GM18526 (cell line): Measurements from ENCODE around the gene HLCS.

Source experiments
- POLR2A ChIP-seq: IDR thresholded peaks from 3 replicates; pipeline ENCODE4 v1.6.1; 2011; ENCODE audit not compliant: insufficient read length; ENCODE audit errors: extremely low read depth

Gene HLCS

DNA sequence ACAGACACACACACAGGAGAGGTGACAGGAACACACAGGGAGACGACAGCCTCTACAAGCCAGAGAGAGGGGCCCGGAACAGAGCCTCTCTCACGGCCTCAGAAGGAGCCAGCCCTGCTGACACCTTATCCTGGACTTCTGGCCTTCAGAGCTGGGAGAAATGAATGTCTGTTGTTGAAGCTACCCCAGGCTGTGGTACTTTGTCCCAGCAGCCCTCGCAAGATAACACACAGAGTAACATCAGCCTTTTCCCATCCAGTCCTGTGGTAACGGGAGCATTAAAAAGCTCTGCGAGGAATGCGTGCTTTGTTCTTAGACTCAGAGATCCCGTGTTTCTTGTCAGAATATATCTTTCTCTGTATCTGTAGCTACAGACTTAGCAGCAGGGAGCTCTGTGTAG lies 136.4 kb downstream of the HLCS start:
- no peak for TF ChIP-seq POLR2A

DNA sequence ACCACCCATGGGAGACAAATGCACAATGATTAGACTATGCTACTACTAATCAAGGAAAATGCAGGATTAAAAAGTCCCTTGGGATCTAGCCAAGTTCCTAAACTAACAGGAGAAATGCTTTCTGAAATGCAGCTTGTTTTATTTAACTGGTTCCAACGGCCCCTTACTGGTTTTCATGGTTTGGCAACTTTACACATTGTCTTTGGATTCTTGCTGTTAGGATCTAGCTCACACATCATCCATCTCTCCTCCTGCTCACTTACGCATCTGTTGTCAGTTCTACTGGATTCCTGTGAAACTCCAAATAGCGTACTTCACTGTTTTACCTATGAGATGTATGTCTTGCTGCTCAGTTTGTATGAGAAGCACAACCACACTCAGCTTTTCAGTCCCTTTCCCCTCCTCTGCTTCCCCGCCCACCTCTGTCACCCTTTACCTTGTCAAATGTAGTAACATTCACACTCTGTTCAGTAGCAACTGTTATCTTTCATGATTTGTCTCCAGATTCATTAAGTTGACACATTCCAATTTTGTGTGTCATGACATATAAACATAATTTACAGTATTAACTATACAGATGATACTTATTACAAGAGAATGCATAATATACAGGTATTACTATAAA lies 137.5 kb downstream of the HLCS start:
- no peak for TF ChIP-seq POLR2A

DNA sequence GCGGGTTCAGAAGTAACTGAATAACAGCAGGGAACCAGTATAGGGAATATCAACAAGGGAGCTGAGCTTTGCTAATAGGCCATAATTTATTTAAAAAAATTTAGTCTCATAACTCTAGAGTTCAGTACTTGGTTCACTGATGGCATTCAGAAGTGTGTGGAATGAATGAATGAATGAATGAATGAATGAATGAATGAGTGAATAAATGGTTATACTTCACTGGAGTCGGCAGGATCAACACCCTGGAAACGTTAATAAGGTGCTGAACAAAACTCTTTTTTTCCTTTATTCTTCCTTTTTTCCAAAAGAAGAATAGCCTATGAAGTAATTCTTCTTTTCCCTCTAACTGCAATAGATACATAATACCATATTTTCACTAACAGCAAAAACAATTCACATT lies 138.3 kb downstream of the HLCS start:
- TF ChIP-seq POLR2A = no peak

DNA sequence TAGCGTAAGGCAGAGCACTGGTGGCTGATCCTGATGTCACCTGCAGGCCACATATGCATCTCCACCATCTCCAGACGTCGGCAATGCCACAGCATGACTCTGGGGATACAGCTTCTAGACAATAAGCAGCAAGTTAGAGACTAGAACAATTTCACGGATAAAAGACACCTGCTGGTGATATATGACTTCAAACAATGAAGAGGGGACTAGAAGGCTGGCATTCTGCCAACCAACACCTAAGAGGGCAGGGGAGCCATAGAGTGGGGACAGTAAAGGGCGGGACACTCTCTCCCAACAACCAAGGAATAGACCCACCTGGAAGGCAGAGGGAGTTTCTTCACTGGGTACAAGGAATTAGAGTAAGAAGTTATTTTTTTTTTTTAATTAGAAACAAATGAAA lies 140.8 kb downstream of the HLCS start:
- no peak for TF ChIP-seq POLR2A

DNA sequence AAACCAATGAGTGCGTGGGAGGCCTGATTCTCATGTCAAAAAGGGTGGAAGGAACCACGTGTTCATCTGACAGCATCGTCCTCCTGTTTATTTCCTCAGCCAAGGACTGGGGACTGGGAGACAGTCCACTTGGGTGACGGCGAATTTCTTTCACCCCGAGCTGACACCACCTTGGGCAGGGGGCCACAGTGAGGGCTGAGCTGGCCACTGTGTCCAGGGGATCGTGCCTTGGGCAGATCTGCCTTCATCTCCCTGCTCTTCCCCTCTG lies 145.5 kb downstream of the HLCS start:
- TF ChIP-seq POLR2A = no peak

DNA sequence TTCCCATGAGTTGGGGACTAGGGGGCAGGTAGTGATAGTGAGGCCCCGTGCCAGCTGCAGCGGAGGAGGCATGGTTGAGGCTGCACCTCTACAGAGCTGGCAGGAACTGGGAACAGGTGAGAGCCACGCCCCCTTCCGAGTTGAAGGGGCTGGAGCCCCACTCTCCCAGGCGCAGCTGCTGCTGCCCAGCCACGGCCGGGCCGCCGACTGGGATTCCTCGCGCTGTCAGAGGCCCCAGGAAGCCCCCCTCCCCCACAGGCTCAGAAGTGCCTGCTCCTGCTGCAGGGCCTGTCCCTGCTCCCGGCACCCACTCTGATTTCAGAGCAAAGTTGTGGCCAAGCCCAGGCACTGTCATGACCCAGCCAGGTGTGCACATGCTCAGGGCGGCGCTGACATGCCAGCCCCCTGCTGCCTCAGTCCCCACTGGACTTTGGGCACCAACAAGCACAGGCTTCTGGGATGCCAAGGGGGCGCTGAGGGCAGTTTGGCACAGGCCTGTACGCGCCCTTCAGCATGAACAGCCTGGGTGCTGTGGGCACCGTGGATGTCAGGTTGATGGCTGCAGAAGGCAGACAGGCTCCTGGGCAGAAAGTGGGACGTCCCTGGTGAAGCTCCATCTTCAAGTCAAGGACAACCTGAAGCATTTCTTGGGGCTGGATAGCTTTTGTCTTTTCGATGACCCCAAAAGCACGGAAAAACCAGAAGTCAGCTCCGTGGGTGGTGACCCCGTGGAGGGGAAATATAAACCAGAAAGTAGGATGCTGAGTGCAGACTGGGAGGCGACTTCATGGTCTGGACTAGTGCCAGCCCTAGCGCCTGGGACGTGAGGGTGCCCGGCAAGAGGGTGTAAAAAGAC lies 146.1 kb downstream of the HLCS start:
- no peak for TF ChIP-seq POLR2A

DNA sequence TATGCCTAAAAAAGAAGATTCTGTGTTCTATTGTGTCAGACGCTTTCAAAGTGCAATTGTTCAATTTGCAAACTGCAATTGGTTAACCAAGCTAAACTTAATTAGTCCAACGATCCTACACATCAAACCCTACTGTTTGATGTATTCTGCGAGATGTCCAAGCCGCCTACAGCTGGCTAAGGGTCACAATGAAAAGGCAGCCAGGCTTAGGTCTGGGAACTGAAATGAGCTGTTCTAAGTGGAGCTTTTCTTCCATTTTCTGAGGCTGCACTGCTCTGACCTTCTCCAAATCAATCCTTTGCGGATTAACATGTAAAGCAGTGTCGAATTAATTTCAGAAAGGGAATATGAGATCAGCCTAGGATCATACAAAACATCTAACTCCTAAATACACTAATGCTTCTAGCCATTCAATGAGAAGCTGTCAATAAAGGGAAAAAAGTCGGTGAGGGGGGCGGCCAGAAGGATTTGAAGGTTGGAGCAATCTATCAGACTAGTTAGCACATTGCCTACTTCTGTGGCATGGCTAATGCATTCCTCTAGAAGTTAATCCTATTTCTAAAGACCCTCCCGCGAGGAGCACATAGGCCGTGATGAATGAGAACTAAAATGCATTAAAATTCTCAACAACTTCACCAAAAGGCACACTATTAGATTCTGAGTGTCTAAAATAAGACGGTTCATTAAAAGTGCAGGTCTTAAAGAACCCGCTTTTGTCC lies 148.6 kb downstream of the HLCS start:
- no peak for TF ChIP-seq POLR2A

DNA sequence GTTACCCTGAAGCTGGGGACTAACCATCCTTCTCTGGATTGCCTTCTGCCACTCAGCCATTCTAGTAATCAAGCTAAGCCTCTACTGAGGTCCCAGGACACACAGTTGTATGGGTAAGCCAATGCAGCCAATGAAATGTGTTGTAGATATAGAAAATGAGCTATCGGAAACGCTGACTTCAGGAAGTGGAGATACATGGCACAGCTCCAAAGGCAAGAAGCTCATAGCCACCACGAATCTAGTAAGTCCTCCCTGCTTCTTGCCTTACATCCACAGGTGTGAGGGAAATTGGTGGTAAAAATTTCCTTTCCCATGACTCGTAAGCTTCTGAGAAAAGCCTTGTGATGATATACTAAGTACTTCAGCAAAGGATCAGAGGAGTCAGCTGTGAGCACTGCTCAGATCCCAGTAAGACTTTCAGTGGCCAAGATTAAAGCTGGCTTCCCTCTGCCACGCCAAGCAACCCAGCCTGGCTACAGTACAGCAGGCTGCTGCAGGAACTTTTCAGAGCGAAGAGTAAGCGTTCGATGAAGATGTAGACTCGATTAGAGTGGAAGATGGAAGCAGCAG lies 149.8 kb downstream of the HLCS start:
- no peak for TF ChIP-seq POLR2A

DNA sequence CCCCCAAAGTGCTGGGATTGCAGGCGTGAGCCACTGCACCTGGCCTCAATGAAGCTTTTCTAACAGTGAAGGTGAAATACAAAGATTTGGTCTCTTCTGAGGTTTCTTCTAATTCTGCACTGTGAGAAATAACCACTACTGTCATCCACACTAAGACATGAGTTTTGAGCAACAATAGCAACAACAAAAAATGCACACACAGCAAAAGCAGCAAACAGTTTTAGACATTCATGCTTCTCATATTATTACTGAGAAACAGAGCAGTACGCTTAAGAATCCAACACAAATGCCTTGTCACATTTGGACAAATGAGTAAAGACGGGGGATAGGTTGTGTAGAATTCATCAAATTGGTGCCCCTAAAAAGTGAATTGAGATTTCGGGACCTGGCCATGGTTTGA lies 151.2 kb downstream of the HLCS start:
- TF ChIP-seq POLR2A = no peak

DNA sequence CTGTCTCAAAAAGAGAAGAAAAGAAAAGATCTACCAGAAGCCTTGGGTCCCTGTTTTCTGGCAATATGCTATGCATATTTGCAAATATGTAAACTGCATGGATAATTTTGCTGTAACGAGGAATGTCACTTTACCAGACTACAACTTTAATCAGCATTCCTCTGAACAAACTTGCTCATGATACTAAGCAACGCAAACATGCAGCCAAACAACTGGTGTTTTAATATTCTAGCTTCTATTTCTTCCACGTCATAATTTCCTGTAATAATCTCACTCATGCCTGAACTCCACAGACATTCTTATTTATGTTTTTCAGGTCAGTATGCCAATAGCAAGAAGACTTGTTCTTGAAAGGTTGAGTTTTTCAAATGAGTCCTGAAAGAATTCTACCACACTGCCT lies 153.4 kb downstream of the HLCS start:
- no peak for TF ChIP-seq POLR2A

DNA sequence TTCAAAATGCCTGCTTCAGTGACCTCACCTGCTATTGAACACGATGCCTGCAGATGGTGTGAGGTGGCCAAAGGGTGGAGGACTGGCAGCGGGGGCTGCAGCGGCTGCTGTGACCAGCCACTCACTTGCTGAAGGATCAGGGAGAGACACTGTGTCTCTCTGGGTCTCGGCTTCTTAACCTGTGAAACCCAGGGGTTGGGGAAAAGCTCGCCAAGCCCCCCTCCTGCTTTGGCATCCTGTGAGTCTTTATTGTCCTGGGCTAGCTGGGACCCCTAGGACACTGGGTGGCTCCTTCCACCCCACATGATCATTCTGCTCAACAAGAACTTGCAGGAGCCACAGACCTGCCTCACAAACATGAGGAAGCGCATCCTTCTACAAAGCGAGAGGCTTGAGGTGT lies 154.7 kb downstream of the HLCS start:
- TF ChIP-seq POLR2A = no peak

DNA sequence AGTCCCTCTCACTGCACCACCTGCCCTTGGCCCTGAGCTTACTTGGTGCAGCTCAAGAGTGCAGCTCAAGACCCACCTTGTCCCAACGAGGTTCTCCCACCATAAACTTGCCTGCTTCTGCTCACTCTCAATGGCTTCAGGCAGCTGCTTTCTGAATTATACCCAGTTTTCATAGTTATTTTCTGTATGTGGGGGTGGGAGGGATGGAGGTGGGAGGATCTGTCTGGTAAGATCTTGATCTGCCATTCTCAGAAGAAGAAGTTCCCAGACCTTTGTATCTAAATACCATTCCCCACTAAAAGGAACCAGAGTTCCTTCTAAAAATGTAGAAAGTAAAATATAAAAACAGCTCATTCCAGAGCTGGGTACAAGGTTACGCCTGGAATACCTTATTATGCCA lies 156.0 kb downstream of the HLCS start:
- no peak for TF ChIP-seq POLR2A

DNA sequence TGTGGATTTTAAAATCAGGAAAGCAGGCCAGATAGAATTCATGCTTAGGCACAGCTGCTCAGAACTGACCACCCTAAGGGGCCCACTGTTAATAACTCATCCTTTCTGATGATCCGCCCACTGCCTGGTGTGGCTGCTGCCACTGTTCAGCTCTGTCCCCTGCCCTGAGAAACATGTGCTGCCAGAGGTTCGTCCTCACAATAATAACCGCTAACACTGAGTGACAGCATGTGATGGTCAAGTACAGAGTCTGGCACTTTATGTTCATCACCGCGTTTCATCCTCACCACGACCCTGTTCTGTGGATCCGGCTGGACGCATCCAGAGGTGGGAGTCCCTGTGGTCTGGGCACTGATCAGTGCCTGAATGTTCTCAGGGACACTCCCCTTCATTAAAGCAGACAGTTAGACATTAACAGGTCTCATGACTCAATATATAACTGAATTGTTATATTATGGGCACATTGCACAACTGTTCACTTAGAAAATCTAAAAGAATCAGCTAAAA lies 159.0 kb downstream of the HLCS start:
- no peak for TF ChIP-seq POLR2A

DNA sequence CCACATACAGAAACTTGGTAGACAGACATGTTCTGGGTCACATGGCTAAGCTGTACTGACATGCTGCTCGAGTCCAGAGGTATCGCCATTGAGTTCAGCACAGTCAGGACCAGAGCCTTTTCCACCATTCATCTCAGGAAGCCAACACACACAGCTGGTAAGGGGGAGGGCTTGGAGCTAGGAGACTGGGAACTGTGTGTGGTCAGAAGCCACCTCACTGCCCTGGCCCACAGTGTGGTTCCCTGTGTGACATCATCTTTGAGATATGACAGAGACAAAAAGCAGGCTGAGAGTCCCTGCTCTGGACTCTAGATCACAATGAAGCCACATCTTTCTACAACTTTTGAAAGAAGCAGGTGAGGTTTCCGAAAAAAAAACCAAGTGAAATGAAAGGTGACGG lies 160.4 kb downstream of the HLCS start:
- TF ChIP-seq POLR2A = no peak

DNA sequence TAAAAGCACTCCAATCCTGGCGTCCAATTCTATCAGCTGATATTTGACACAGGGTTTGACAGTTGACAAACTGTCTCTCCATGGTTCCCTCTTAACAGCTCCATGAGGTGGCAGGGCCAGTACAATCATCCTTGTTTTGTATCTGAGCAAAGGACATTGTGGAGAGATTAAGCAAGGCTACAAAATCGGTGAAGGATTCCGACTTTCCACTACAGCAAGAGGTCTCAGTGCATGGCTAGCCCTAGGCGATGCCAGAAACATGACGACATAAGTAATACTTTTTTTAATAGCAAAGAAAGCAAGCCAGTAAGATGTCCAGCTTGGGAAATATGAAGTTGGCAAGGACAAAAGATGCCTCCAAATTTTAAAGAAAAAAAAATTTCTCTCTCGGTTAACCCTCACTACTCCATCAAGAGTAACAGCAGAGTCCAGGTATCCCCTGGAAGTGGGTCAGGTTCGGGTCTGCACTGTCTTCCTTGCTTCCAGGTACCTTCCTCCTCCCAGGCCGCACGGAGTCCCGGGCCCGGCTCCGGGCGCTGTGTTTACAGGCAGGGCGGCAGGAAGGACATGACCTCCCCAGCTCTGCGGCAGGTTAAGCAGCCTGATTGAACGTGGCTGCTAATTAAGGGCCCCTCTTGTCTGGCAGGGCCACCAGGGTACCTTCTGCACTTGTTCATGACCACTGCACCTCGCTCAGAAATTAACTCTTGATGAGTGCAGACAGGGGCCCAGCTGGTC lies 161.4 kb downstream of the HLCS start:
- no peak for TF ChIP-seq POLR2A
